H1 (cell line): ENCODE data around the gene CDH2. TPM values are rescaled to one million over a fixed set of nuclear protein-coding genes. Genes with fewer than 3 reads are reported as not detected.

Source experiments
- CTCF ChIA-PET: fragments of 300-600 bp; sonication (Branson Sonifier 250); formaldehyde crosslinking; loops from one replicate; lab custom pipeline; 2021; ENCODE audit not compliant: partially characterized antibody; lab: Charles Lee
- POLR2A ChIA-PET: fragments of 300-600 bp; sonication (Branson Sonifier 250); formaldehyde crosslinking; loops from one replicate; lab custom pipeline; 2021; ENCODE audit warnings: inconsistent platforms; ENCODE audit not compliant: partially characterized antibody; lab: Charles Lee
- DNase-seq, 2 experiments: peaks; one replicate each; pipeline versions ENCODE4 v3.0.0 to v3.0.0-alpha.2; 2010 to 2022; ENCODE audit warnings: low spot score in 2 of 2, low read depth in 1 of 2, mixed read lengths in 1 of 2
- FAIRE-seq: peaks from 2 replicates; lab custom pipeline; 2011; peaks lifted over from hg19 to GRCh38; lab: Jason Lieb, UNC
- H2AFZ ChIP-seq: 2 replicates; pipeline ENCODE4 v1.8.1; 2012; ENCODE audit warnings: low read length, inconsistent platforms
- H2AK5ac ChIP-seq: 2 replicates; pipeline ENCODE4 v1.6.1; 2013; ENCODE audit warnings: low read depth, low read length
- H2BK120ac ChIP-seq: replicated peaks from 2 replicates; pipeline ENCODE3; 2013; ENCODE audit warnings: low read depth, low read length, inconsistent platforms
- H2BK12ac ChIP-seq: 2 replicates; pipeline ENCODE4 v1.6.1; 2013; ENCODE audit warnings: low read depth, low read length
- H2BK15ac ChIP-seq: 2 replicates; pipeline ENCODE4 v1.6.1; 2013; ENCODE audit warnings: low read length
- H2BK20ac ChIP-seq: 2 replicates; pipeline ENCODE4 v1.6.1; 2013; ENCODE audit warnings: low read length
- H2BK5ac ChIP-seq: 2 replicates; pipeline ENCODE4 v1.6.1; 2013; ENCODE audit warnings: low read depth, low read length
- H3K14ac ChIP-seq: 2 replicates; pipeline ENCODE4 v1.6.1; 2013; ENCODE audit warnings: inconsistent platforms; ENCODE audit not compliant: insufficient read length
- H3K18ac ChIP-seq: 2 replicates; pipeline ENCODE4 v1.6.1; 2013; ENCODE audit warnings: low read length; ENCODE audit errors: extremely low read depth
- H3K23ac ChIP-seq: 2 replicates; pipeline ENCODE4 v1.6.1; 2013; ENCODE audit warnings: inconsistent platforms; ENCODE audit not compliant: insufficient read length
- H3K23me2 ChIP-seq: 2 replicates; pipeline ENCODE4 v1.6.1; 2013; ENCODE audit warnings: low read depth, low read length
- H3K27ac ChIP-seq: 2 replicates; pipeline ENCODE4 v1.6.1; 2011; ENCODE audit warnings: low read depth, low read length, inconsistent platforms
- H3K27me3 ChIP-seq, 4 experiments: replicated peaks in 1 of 4; 1 replicate in 1 of 4; 2 replicates in 3 of 4; pipeline versions ENCODE4 v1.6.1 to v1.8.1; 2011 to 2013; ENCODE audit warnings: low read length in 3 of 4, mild to moderate bottlenecking in 3 of 4, inconsistent platforms in 2 of 4, mixed read lengths in 2 of 4, moderate library complexity in 1 of 4; ENCODE audit not compliant: control insufficient read depth in 3 of 4, insufficient read depth in 3 of 4; ENCODE audit errors: extremely low read depth in 1 of 4
- H3K36me3 ChIP-seq, 4 experiments: 2 replicates each; pipeline versions ENCODE4 v1.6.1 to v1.8.1; 2011 to 2013; ENCODE audit warnings: mild to moderate bottlenecking in 4 of 4, low read length in 3 of 4, moderate library complexity in 2 of 4, control low read depth in 1 of 4, inconsistent platforms in 1 of 4; ENCODE audit not compliant: insufficient read depth in 4 of 4, control insufficient read depth in 2 of 4
- H3K4ac ChIP-seq: replicated peaks from 2 replicates; pipeline ENCODE3; 2013; ENCODE audit warnings: low read length, low read depth, mixed read lengths, inconsistent platforms; ENCODE audit not compliant: insufficient read length
- H3K4me1 ChIP-seq, 4 experiments: replicated peaks in 1 of 4; 1 replicate in 1 of 4; 2 replicates in 3 of 4; pipeline versions ENCODE4 v1.6.1 to v1.8.1; 2011 to 2013; ENCODE audit warnings: low read length in 3 of 4, inconsistent platforms in 2 of 4, mixed read lengths in 1 of 4; ENCODE audit not compliant: insufficient read depth in 4 of 4, control insufficient read depth in 3 of 4
- H3K4me2 ChIP-seq, 2 experiments: 2 replicates each; pipeline versions ENCODE4 v1.6.1 to v1.8.1; 2011 to 2013; ENCODE audit warnings: low read depth in 2 of 2, low read length in 2 of 2, control low read depth in 1 of 2, inconsistent platforms in 1 of 2, mild to moderate bottlenecking in 1 of 2; ENCODE audit not compliant: insufficient read depth in 1 of 2
- H3K4me3 ChIP-seq, 4 experiments: fragments of 200-600, 300-600 bp in 1 of 4; sonication (generic), shearing (Covaris generic), sonication (Bioruptor Twin) in 1 of 4; 2 replicates each; pipeline versions ENCODE4 v1.5.1 to v1.8.1; 2011 to 2016; ENCODE audit warnings: low read length in 4 of 4, low read depth in 3 of 4, control low read depth in 2 of 4, inconsistent platforms in 2 of 4, mild to moderate bottlenecking in 2 of 4, mixed read lengths in 1 of 4, moderate library complexity in 1 of 4; ENCODE audit not compliant: insufficient read depth in 2 of 4; ENCODE audit errors: extremely low read depth in 1 of 4
- H3K56ac ChIP-seq: replicated peaks from 2 replicates; pipeline ENCODE3; 2013; ENCODE audit warnings: low read depth, mild to moderate bottlenecking, mixed read lengths, low read length, inconsistent platforms; ENCODE audit not compliant: insufficient read length
- H3K79me1 ChIP-seq: 2 replicates; pipeline ENCODE4 v1.6.1; 2013; ENCODE audit warnings: low read depth, low read length, control low read depth
- H3K79me2 ChIP-seq, 2 experiments: 2 replicates each; pipeline versions ENCODE4 v1.6.1 to v1.8.1; 2012 to 2013; ENCODE audit warnings: low read length in 2 of 2, mild to moderate bottlenecking in 2 of 2, inconsistent platforms in 1 of 2; ENCODE audit not compliant: insufficient read depth in 2 of 2, control insufficient read depth in 1 of 2
- H3K9ac ChIP-seq, 4 experiments: replicated peaks in 1 of 4; 1 replicate in 1 of 4; 2 replicates in 3 of 4; pipeline versions ENCODE4 v1.6.1 to v1.8.1; 2011 to 2013; ENCODE audit warnings: low read depth in 3 of 4, low read length in 3 of 4, control low read depth in 2 of 4, mild to moderate bottlenecking in 2 of 4, moderate library complexity in 2 of 4, inconsistent platforms in 1 of 4; ENCODE audit errors: extremely low read depth in 1 of 4
- H3K9me3 ChIP-seq, 2 experiments: 2 replicates each; pipeline versions ENCODE4 v1.6.1 to v1.8.1; 2012 to 2013; ENCODE audit warnings: mild to moderate bottlenecking in 2 of 2, moderate library complexity in 2 of 2, control low read depth in 1 of 2, inconsistent platforms in 1 of 2, low read depth in 1 of 2, low read length in 1 of 2, mixed read lengths in 1 of 2; ENCODE audit not compliant: insufficient read depth in 2 of 2
- H4K20me1 ChIP-seq, 2 experiments: replicated peaks in 1 of 2; 2 replicates each; pipeline versions ENCODE3 to v1.8.1; 2011 to 2013; ENCODE audit warnings: inconsistent platforms in 2 of 2, low read length in 2 of 2, mild to moderate bottlenecking in 1 of 2; ENCODE audit not compliant: insufficient read depth in 2 of 2, control insufficient read depth in 1 of 2
- H4K5ac ChIP-seq: 2 replicates; pipeline ENCODE4 v1.6.1; 2013; ENCODE audit warnings: low read length, low read depth, mixed read lengths, inconsistent platforms; ENCODE audit not compliant: insufficient read length
- H4K8ac ChIP-seq: 2 replicates; pipeline ENCODE4 v1.8.0; 2013; ENCODE audit warnings: mild to moderate bottlenecking, moderate library complexity, low read length, inconsistent platforms; ENCODE audit not compliant: insufficient read depth; ENCODE audit errors: extremely low read depth
- H4K91ac ChIP-seq: replicated peaks from 2 replicates; pipeline ENCODE3; 2013; ENCODE audit warnings: low read length, mixed read lengths, inconsistent platforms; ENCODE audit not compliant: insufficient read length
- ATF3 ChIP-seq: IDR thresholded peaks from 2 replicates; pipeline ENCODE4 v1.6.1; 2011; ENCODE audit warnings: low read depth, mild to moderate bottlenecking, low read length; ENCODE audit not compliant: insufficient read depth
- CBX8 ChIP-seq: fragments of 300-800, 300-1000 bp; sonication (generic); IDR thresholded peaks from 2 replicates; pipeline ENCODE4 v1.7.1; 2016; ENCODE audit warnings: low read depth, low read length, borderline replicate concordance
- CHD1 ChIP-seq: IDR thresholded peaks from 2 replicates; pipeline ENCODE4 v1.6.1; 2012; ENCODE audit warnings: low read depth, low read length, improper control_type of control experiment
- CREB1 ChIP-seq: IDR thresholded peaks from 2 replicates; pipeline ENCODE4 v1.6.1; 2012; ENCODE audit warnings: inconsistent platforms
- KDM5A ChIP-seq: fragments of 200-600 bp; IDR thresholded peaks from 2 replicates; pipeline ENCODE4 v1.7.1; 2012; ENCODE audit warnings: mild to moderate bottlenecking, low read length, inconsistent platforms, mixed read lengths
- MAFK ChIP-seq: IDR thresholded peaks from 2 replicates; pipeline ENCODE4 v1.6.1; 2012; ENCODE audit warnings: low read depth, mild to moderate bottlenecking, improper control_type of control experiment, low read length
- MAX ChIP-seq: IDR thresholded peaks from 2 replicates; pipeline ENCODE4 v1.6.1; 2012; ENCODE audit warnings: inconsistent platforms
- PHF8 ChIP-seq: fragments of 200-600 bp; sonication (generic); conservative IDR thresholded peaks from 2 replicates; pipeline ENCODE4 v1.7.1; 2012; ENCODE audit warnings: low read depth, mild to moderate bottlenecking, inconsistent platforms, low read length, moderate library complexity
- POLR2AphosphoS5 ChIP-seq: IDR thresholded peaks from 2 replicates; pipeline ENCODE4 v1.6.1; 2011; ENCODE audit warnings: low read depth, low read length
- RBBP5 ChIP-seq: IDR thresholded peaks from 2 replicates; pipeline ENCODE4 v1.7.1; 2012; ENCODE audit warnings: low read depth, mild to moderate bottlenecking, inconsistent platforms, low read length, moderate library complexity, borderline replicate concordance
- RNF2 ChIP-seq: fragments of 200-900, 300-1000 bp; sonication (generic); IDR thresholded peaks from 2 replicates; pipeline ENCODE4 v1.7.1; 2016; ENCODE audit warnings: borderline replicate concordance, low read depth, mild to moderate bottlenecking, antibody characterized with exemption, low read length; ENCODE audit not compliant: poor library complexity, severe bottlenecking; ENCODE audit errors: missing control alignments
- RXRA ChIP-seq: IDR thresholded peaks from 2 replicates; pipeline ENCODE4 v1.6.1; 2011; ENCODE audit warnings: low read depth, mild to moderate bottlenecking, low read length, moderate library complexity; ENCODE audit not compliant: insufficient read depth
- SRF ChIP-seq: IDR thresholded peaks from 2 replicates; pipeline ENCODE4 v1.6.1; 2011; ENCODE audit warnings: mild to moderate bottlenecking, low read depth, low read length, moderate library complexity
- TBP ChIP-seq: IDR thresholded peaks from 2 replicates; pipeline ENCODE4 v1.6.1; 2011; ENCODE audit warnings: low read depth, low read length, improper control_type of control experiment
- WGBS, 2 experiments: shearing (Covaris generic) in 1 of 2; methylation state at CpG; one replicate each; pipeline versions ENCODE4 v1.1.6 to v1.1.7; 2013 to 2015; ENCODE audit warnings: low lambda C conversion rate in 2 of 2, mixed read lengths in 2 of 2, inconsistent platforms in 1 of 2, low coverage in 1 of 2, missing lambda C conversion rate in 1 of 2; ENCODE audit not compliant: insufficient replicate concordance in 2 of 2, insufficient coverage in 1 of 2, insufficient read length in 1 of 2; ENCODE audit errors: extremely low coverage in 1 of 2, missing lambda C conversion rate in 1 of 2; 5-methylcytosine and 5-hydroxymethylcytosine counted together
- polyA plus RNA-seq, 7 experiments: library from polyadenylated mRNA; depleted of rRNA in 3 of 7; stranded (reverse) in 5 of 7; unstranded in 2 of 7; fragments of >200 nt in 5 of 7; fragments of 200-250 nt in 2 of 7; gene quantifications; 1 replicate in 5 of 7; 2 replicates in 1 of 7; 4 replicates in 1 of 7; pipeline versions ENCODE4 v1.2.1 to v1.2.3, GENCODE V29; 2011 to 2013; ENCODE audit warnings: missing spikeins in 2 of 7, mixed read lengths in 2 of 7
- total RNA-seq: library from RNA; stranded (reverse); fragmentation: NEBNext Ultra II Directional; extraction: Animal tissue kit (Norgen Biotek cat#: 25700); gene quantifications from 2 replicates; pipeline ENCODE4 v1.2.1, GENCODE V29; 2021

The CDH2 gene
- total and polyA plus RNA-seq, 2 of the 8 experiments (the other 6 are each of a cell fraction or from before 2014, with no cell fraction given): 15.0 to 56.5 TPM

GRCh38 chr18:28147674-28148171 lies 29.2 kb downstream of the CDH2 start:
- Histone ChIP-seq H3K79me1 (0 out of 2 replicates have a peak, but pooled peaks cover 6% of the 10 kb centered on the region), H2BK15ac (no peak overlapping the region), H4K91ac (no peak overlapping the region), H3K4me2 (no peak overlapping the region), H2AK5ac (no peak overlapping the region), H4K5ac (no peak overlapping the region), H2BK5ac (no peak overlapping the region), H3K4me1 (peaks cover 5 to 12% (median 8%) of the 10 kb centered on the region in 4 experiments; a peak in 6 of 7 replicates), H3K14ac (no peak overlapping the region), H4K8ac (no peak overlapping the region), H3K4ac (no peak overlapping the region), H3K18ac (no peak overlapping the region), H3K9me3 (no peaks in the 10 kb centered on the region), H2BK12ac (no peak overlapping the region), H3K79me2 (no peaks in the 10 kb centered on the region), H4K20me1 (peaks cover 0 to 11% of the 10 kb centered on the region in 2 experiments), H3K23me2 (no peaks in the 10 kb centered on the region), H3K56ac (no peak overlapping the region), H3K4me3 (no peak overlapping the region), H3K9ac (no peak overlapping the region), H2BK120ac (no peak overlapping the region), H2BK20ac (no peak overlapping the region), H3K27me3 (no peaks in the 10 kb centered on the region), H2AFZ (no peak overlapping the region), H3K27ac (no peak overlapping the region), H3K23ac (no peak overlapping the region), H3K36me3 (no peaks in the 10 kb centered on the region; a peak in 1 of 8 replicates)
- FAIRE-seq (no peak), DNase-seq (no peak)
- CTCF ChIA-PET: no interaction called here
- POLR2A ChIA-PET: no interaction called here
- WGBS, 2 experiments: 90% methylated on average over 5 of the region's 5 CpGs; no CpG with 5 or more reads in 1 of the 2 experiments
- TF ChIP-seq ATF3 (no peak), RNF2 (no peak), POLR2AphosphoS5 (no peak), RBBP5 (no peak), CHD1 (no peak), CREB1 (no peak), MAX (no peak), MAFK (no peak), SRF (no peak), KDM5A (no peak), PHF8 (no peak), TBP (no peak), RXRA (no peak), CBX8 (no peak)
